PC-3 (cell line): ENCODE measurements around the gene ARHGAP42. TPM values are rescaled to one million over a fixed set of nuclear protein-coding genes. Genes with fewer than 3 reads are reported as not detected.

Experiments used
- ATAC-seq: fragments of 200-7000 bp; cut with Tn5 transposase; 2 replicates; pipeline ENCODE4 v1.9.1; 2020; ENCODE audit warnings: mild to moderate bottlenecking, moderate library complexity
- BruUV-seq: library from RNA; stranded (reverse); fragments of 400-500 nt; replicated peaks from 2 replicates; lab custom pipeline; 2021; lab: Mats Ljungman, UMichigan
- CTCF ChIA-PET: fragments of 300-600 bp; sonication (Branson Sonifier 250); formaldehyde crosslinking; loops from one replicate; lab custom pipeline; 2022; ENCODE audit warnings: antibody characterized with exemption; lab: Charles Lee
- POLR2A ChIA-PET: fragments of 300-600 bp; sonication (Branson Sonifier 250); formaldehyde crosslinking; loops from one replicate; lab custom pipeline; 2022; ENCODE audit warnings: antibody characterized with exemption; ENCODE audit not compliant: unreplicated experiment; lab: Charles Lee
- DNase-seq: peaks from one replicate; pipeline ENCODE4 v3.0.0-alpha.2; 2015
- H2AFZ ChIP-seq: fragments of 300-600 bp; sonication (generic); 2 replicates; pipeline ENCODE4 v1.6.0; 2016; ENCODE audit warnings: antibody characterized with exemption, low read length
- H3F3A ChIP-seq: fragments of 300-600 bp; sonication (generic); one replicate; pipeline ENCODE4 v1.6.0; 2017; ENCODE audit warnings: antibody characterized with exemption, low read length, control low read depth, mild to moderate bottlenecking; ENCODE audit not compliant: unreplicated experiment
- H3K27ac ChIP-seq: fragments of 300-600 bp; sonication (generic); 2 replicates; pipeline ENCODE4 v1.5.1; 2016; ENCODE audit warnings: mild to moderate bottlenecking, low read length
- H3K27me3 ChIP-seq: fragments of 300-600 bp; sonication (generic); 2 replicates; pipeline ENCODE4 v1.6.1; 2016; ENCODE audit warnings: low read length, mixed read lengths
- H3K36me3 ChIP-seq: fragments of 300-600 bp; sonication (generic); 2 replicates; pipeline ENCODE4 v1.6.1; 2016; ENCODE audit warnings: low read depth, mixed run types, low read length, mixed read lengths
- H3K4me1 ChIP-seq: fragments of 300-600 bp; sonication (generic); 2 replicates; pipeline ENCODE4 v1.5.1; 2016; ENCODE audit warnings: low read length; ENCODE audit not compliant: insufficient read depth
- H3K4me2 ChIP-seq: fragments of 300-600 bp; sonication (generic); 2 replicates; pipeline ENCODE4 v1.6.0; 2016; ENCODE audit warnings: low read length
- H3K4me3 ChIP-seq: fragments of 300-600 bp; sonication (generic); 2 replicates; pipeline ENCODE4 v1.5.1; 2016; ENCODE audit warnings: mild to moderate bottlenecking, low read length, mixed read lengths
- H3K79me2 ChIP-seq: fragments of 300-600 bp; sonication (generic); 2 replicates; pipeline ENCODE4 v1.6.1; 2017; ENCODE audit warnings: low read length, mixed read lengths
- H3K9ac ChIP-seq: fragments of 300-600 bp; sonication (generic); 2 replicates; pipeline ENCODE4 v1.6.0; 2016; ENCODE audit warnings: mild to moderate bottlenecking, low read length
- H3K9me2 ChIP-seq: fragments of 300-600 bp; sonication (generic); replicated peaks from 2 replicates; pipeline ENCODE4 v1.6.1; 2016; ENCODE audit warnings: mixed run types, low read length, mixed read lengths
- H3K9me3 ChIP-seq: fragments of 300-600 bp; sonication (generic); 2 replicates; pipeline ENCODE4 v1.6.1; 2016; ENCODE audit warnings: low read length, mixed read lengths
- H4K20me1 ChIP-seq: fragments of 300-600 bp; sonication (generic); 2 replicates; pipeline ENCODE4 v1.6.1; 2016; ENCODE audit warnings: low read length, mixed read lengths
- CTCF ChIP-seq: fragments of 300-600 bp; sonication (generic); conservative IDR thresholded peaks from 2 replicates; pipeline ENCODE4 v1.5.1; 2017; ENCODE audit warnings: antibody characterized with exemption, low read depth, mild to moderate bottlenecking, low read length
- EZH2 ChIP-seq: fragments of 300-600 bp; sonication (generic); IDR thresholded peaks from one replicate; pipeline ENCODE4 v1.6.1; 2017; ENCODE audit warnings: antibody characterized with exemption, mild to moderate bottlenecking, low read length; ENCODE audit not compliant: unreplicated experiment
- EZH2phosphoT487 ChIP-seq: fragments of 300-600 bp; sonication (generic); IDR thresholded peaks from 2 replicates; pipeline ENCODE4 v1.6.1; 2018; ENCODE audit warnings: mild to moderate bottlenecking, antibody characterized with exemption, low read length, borderline replicate concordance
- intact Hi-C: fragments of 100-400 bp; cut with micrococcal nuclease; formaldehyde crosslinking; loops from 2 replicates; pipeline ENCODE4 v1.9.0; 2023
- total RNA-seq: library from RNA; depleted of rRNA; stranded (reverse); fragments of >200 nt; gene quantifications from 2 replicates; pipeline ENCODE4 v1.2.3, GENCODE V29; 2014

The ARHGAP42 gene
- total RNA-seq, 1 experiment from 2014 or later: 12.1 TPM

DNA sequence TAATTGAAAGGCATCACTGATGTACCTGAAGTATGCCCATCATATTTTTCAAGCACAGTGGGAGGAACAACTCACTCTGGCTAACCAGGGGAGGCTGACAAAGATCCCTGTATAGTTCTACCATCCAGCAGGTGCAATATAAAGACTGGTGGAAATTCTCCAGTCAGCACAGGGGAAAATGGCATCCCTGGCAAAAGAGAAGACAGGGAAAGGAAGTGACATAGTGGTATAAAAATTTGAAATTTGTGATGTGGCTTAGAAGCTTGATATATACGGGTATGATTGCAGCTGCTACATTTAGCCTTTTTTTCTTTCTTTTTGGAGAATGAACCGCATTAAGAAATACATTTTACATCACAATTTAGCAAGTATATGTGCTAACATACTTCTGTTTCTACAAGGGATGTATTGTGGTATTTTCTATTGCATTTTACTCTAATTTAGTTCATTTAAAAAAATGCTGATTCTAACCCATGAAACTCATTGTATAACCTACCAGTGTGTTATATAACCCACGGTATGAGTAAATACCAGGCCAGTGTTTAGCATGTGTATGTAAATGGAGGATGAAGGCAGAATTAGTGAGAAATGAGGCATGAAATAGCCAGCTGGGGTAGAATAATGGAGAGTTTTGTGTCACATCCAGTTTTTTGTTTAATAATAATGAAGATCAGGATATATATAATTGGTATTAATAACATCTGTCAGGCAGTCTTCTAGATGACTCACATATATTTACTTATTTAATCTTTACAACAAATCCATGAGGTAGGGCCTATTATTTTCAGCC is 186.1 kb downstream of the ARHGAP42 start:
- H3K9me2 ChIP-seq: no peaks in the 10 kb centered on the region
- intact Hi-C loops: no loop called here
- no peak; the same call in none of the 2 replicates for ATAC-seq
- H3K27me3 ChIP-seq: no peaks in the 10 kb centered on the region
- no peaks in the 10 kb centered on the region for H3K9me3 ChIP-seq
- H3K79me2 ChIP-seq: no peaks in the 10 kb centered on the region
- H3K27ac ChIP-seq: no peak overlapping the region
- TF ChIP-seq EZH2 (no peak), CTCF (no peak), EZH2phosphoT487 (no peak)
- no peaks in the 10 kb centered on the region for H3K36me3 ChIP-seq
- no peaks in the 10 kb centered on the region for H4K20me1 ChIP-seq
- CTCF ChIA-PET: no interaction called here
- DNase-seq: no peak
- no peak overlapping the region for H3K4me3 ChIP-seq
- no peak overlapping the region for H3K9ac ChIP-seq
- no peaks in the 10 kb centered on the region for H3F3A ChIP-seq
- no peak overlapping the region for H2AFZ ChIP-seq
- POLR2A ChIA-PET: no interaction called here
- BruUV-seq: no TSS peak
- peaks cover 14% of the 10 kb centered on the region for H3K4me1 ChIP-seq
- no peak overlapping the region for H3K4me2 ChIP-seq

GRCh38 chr11:100874203-100874602 is 187.1 kb downstream of the ARHGAP42 start:
- Histone ChIP-seq H3K79me2 (no peaks in the 10 kb centered on the region), H3K4me1 (peaks cover 14% of the 10 kb centered on the region), H3K9me2 (no peaks in the 10 kb centered on the region), H2AFZ (no peak overlapping the region), H3K9ac (no peak overlapping the region), H3K27ac (no peak overlapping the region), H3K27me3 (no peaks in the 10 kb centered on the region), H4K20me1 (no peaks in the 10 kb centered on the region), H3K4me3 (no peak overlapping the region), H3F3A (no peaks in the 10 kb centered on the region), H3K4me2 (no peak overlapping the region), H3K36me3 (no peaks in the 10 kb centered on the region), H3K9me3 (no peaks in the 10 kb centered on the region)
- DNase-seq: no peak
- ChIA-PET POLR2A (interaction anchor here (0.6 kb wide), 1 partner anchor 9 kb away, joined by 3 read pairs; no protein-coding TSS in a partner anchor), CTCF (no interaction called here)
- intact Hi-C loops: no loop called here
- no peak for TF ChIP-seq EZH2
- TF ChIP-seq EZH2phosphoT487: no peak
- TF ChIP-seq CTCF: no peak
- no peak for ATAC-seq
- no TSS peak for BruUV-seq

DNA sequence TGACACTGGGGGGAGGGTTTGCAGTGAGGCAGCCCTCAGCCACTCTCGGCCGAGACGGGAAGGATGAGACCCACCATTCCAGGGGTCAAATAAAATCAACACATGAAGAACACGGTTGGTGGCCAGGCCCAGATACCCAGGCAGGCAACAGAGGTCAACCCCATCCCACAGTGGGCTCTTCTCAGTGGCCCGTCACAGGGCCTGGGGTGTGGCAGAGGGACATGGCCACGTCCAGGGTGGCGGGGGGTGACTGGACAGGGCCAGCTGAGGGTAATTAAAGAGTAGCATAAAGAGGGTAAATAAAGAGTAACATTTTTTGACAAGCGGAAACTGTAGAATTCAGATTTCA is 188.4 kb downstream of the ARHGAP42 start:
- Histone ChIP-seq H3K4me3 (no peak overlapping the region), H3K4me1 (peaks cover 14% of the 10 kb centered on the region), H3K27me3 (no peaks in the 10 kb centered on the region), H2AFZ (no peak overlapping the region), H3K79me2 (no peaks in the 10 kb centered on the region), H3K27ac (no peak overlapping the region), H3K9ac (no peak overlapping the region), H3K9me2 (no peaks in the 10 kb centered on the region), H3F3A (no peaks in the 10 kb centered on the region), H4K20me1 (no peaks in the 10 kb centered on the region), H3K4me2 (no peak overlapping the region), H3K36me3 (no peaks in the 10 kb centered on the region), H3K9me3 (no peaks in the 10 kb centered on the region)
- DNase-seq (no peak), ATAC-seq (no peak)
- TF ChIP-seq CTCF (no peak), EZH2 (no peak), EZH2phosphoT487 (no peak)
- BruUV-seq: no TSS peak
- CTCF ChIA-PET: no interaction called here
- intact Hi-C loops: no loop called here
- POLR2A ChIA-PET: interaction anchor here (0.6 kb wide), 1 partner anchor 10 kb away, joined by 5 read pairs; no protein-coding TSS in a partner anchor
